HEK293T (cell line): ENCODE results near the gene METTL5.

Source experiments
- FOXK2 ChIP-seq: fragments of 450-650 bp; IDR thresholded peaks from 2 replicates; pipeline ENCODE4 v1.6.1; 2016; ENCODE audit warnings: mild to moderate bottlenecking
- TARDBP ChIP-seq: fragments of 450-650 bp; IDR thresholded peaks from 2 replicates; pipeline ENCODE4 v1.6.1; 2016

DNA sequence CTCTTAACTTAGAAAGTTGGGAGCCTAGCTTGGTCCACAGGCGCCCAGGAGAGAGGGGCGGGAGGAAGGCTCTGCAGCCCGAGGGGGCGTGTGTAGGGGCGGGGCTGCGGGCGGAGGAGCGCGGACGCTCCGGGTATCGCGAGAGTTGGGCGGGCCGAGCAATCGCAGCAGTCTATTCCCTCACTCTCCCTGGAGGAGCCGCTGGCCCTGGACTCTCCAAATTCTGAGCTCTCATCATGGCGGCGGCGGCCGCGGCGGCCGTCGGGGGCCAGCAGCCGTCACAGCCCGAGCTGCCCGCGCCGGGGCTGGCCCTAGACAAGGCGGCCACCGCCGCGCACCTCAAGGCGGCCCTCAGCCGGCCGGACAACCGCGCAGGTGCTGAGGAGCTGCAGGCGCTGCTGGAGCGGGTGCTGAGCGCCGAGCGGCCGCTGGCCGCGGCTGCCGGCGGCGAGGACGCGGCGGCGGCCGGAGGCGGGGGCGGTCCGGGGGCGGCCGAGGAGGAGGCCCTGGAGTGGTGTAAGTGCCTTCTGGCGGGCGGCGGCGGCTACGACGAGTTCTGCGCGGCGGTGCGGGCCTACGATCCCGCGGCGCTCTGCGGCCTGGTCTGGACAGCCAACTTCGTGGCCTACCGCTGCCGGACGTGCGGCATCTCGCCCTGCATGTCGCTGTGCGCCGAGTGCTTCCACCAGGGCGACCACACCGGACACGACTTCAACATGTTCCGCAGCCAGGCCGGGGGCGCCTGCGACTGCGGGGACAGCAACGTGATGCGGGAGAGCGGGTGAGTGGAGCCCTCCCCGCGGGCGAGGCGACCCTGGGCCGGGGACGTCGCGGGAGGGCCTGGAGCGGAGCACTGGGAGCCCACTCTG, 2.8 kb upstream of the METTL5 start, which contains the start of gene UBR3:
- TF ChIP-seq FOXK2 (no peak), TARDBP (no peak)
